Mesenteric fat pad (tissue), 1 donor: ENCODE measurements around the gene KRTAP20-2. TPM values are rescaled to one million over a fixed set of nuclear protein-coding genes. Genes with fewer than 3 reads are reported as not detected.

Source experiments
- DNase-seq: peaks from one replicate; pipeline ENCODE4 v3.0.0-alpha.2; 2020; ENCODE audit warnings: low spot score
- total RNA-seq: library from RNA; stranded (reverse); fragmentation: NEBNext Ultra II Directional; extraction: Animal tissue kit (Norgen Biotek cat#: 25700); gene quantifications from one replicate; pipeline ENCODE4 v1.2.1, GENCODE V29; 2021
- donor health status: DM: yes; HTN: yes; CAD: no.

Gene KRTAP20-2
- total RNA-seq, 1 donor from 2014 or later: not detected

- DNase-seq: no peak
Observed at GRCh38 chr21:30674312-30674711, 39.3 kb downstream of the KRTAP20-2 start.

- no peak for DNase-seq
Observed at GRCh38 chr21:30676737-30677136, 41.7 kb downstream of the KRTAP20-2 start.

GRCh38 chr21:30680586-30680985 lies 45.6 kb downstream of the KRTAP20-2 start:
- no peak for DNase-seq

GRCh38 chr21:30684506-30684905 lies 49.5 kb downstream of the KRTAP20-2 start:
- DNase-seq: no peak

Other genes starting within 250 kb of the KRTAP20-2 start
- gene KRTAP13-1, start 239.2 kb upstream of the KRTAP20-2 start, total RNA-seq: not detected
- gene KRTAP13-3, start 209.3 kb upstream of the KRTAP20-2 start, total RNA-seq: not detected
- not detected for gene KRTAP13-4, start 205.0 kb upstream of the KRTAP20-2 start, total RNA-seq
- gene KRTAP15-1, start 194.9 kb upstream of the KRTAP20-2 start, total RNA-seq: not detected
- not detected for gene KRTAP19-1, start 154.8 kb upstream of the KRTAP20-2 start, total RNA-seq
- gene KRTAP19-2, start 147.8 kb upstream of the KRTAP20-2 start, total RNA-seq: not detected
- not detected for gene KRTAP19-3, start 143.2 kb upstream of the KRTAP20-2 start, total RNA-seq
- gene KRTAP19-4, start 138.0 kb upstream of the KRTAP20-2 start, total RNA-seq: not detected
- gene KRTAP19-5, start 133.1 kb upstream of the KRTAP20-2 start, total RNA-seq: not detected
- gene KRTAP19-6, start 93.3 kb upstream of the KRTAP20-2 start, total RNA-seq: not detected
- gene KRTAP19-7, start 73.9 kb upstream of the KRTAP20-2 start, total RNA-seq: not detected
- gene KRTAP22-2, start 44.8 kb upstream of the KRTAP20-2 start, total RNA-seq: not detected
- not detected for gene KRTAP6-3, start 42.8 kb upstream of the KRTAP20-2 start, total RNA-seq
- gene KRTAP6-2, start 36.3 kb upstream of the KRTAP20-2 start, total RNA-seq: not detected
- not detected for gene KRTAP22-1, start 34.1 kb upstream of the KRTAP20-2 start, total RNA-seq
- gene KRTAP6-1, start 21.3 kb upstream of the KRTAP20-2 start, total RNA-seq: not detected
- not detected for gene KRTAP20-1, start 18.8 kb upstream of the KRTAP20-2 start, total RNA-seq
- gene KRTAP20-4, start 14.6 kb upstream of the KRTAP20-2 start, total RNA-seq: not detected
- gene KRTAP20-3, start 7.7 kb downstream of the KRTAP20-2 start, total RNA-seq: not detected
- gene KRTAP21-3, start 83.6 kb downstream of the KRTAP20-2 start, total RNA-seq: not detected
- gene KRTAP21-2, start 112.1 kb downstream of the KRTAP20-2 start, total RNA-seq: not detected
- not detected for gene KRTAP21-1, start 120.2 kb downstream of the KRTAP20-2 start, total RNA-seq
- gene KRTAP8-1, start 178.1 kb downstream of the KRTAP20-2 start, total RNA-seq: not detected
- not detected for gene KRTAP7-1, start 194.6 kb downstream of the KRTAP20-2 start, total RNA-seq
- gene KRTAP11-1, start 246.4 kb downstream of the KRTAP20-2 start, total RNA-seq: not detected